Measurements from ENCODE around the gene CSTF3.
"Not testable (repeated sequence)": the region's sequence is repeated elsewhere in the genome, so short reads cannot be mapped to it uniquely, and the experiment has no call there.

The CSTF3 gene

GRCh38 chr11:33072465-33072864 lies 88.8 kb downstream of the CSTF3 start:
- DNase-seq, result no peak

- no peak for DNase-seq
Observed at GRCh38 chr11:33068611-33069340, 92.5 kb downstream of the CSTF3 start.

GRCh38 chr11:33067294-33067693 lies 94.0 kb downstream of the CSTF3 start:
- DNase-seq, result no peak

GRCh38 chr11:33065445-33066178 lies 95.7 kb downstream of the CSTF3 start:
- peak; percentile 65 for DNase-seq

- no peak for DNase-seq
Observed at GRCh38 chr11:33064866-33065265, 96.4 kb downstream of the CSTF3 start.

GRCh38 chr11:33064033-33064825 lies 97.1 kb downstream of the CSTF3 start:
- no peak for DNase-seq

GRCh38 chr11:33063326-33063881 lies 97.9 kb downstream of the CSTF3 start:
- no peak for DNase-seq

GRCh38 chr11:33062137-33062536 lies 99.1 kb downstream of the CSTF3 start:
- no peak for DNase-seq

GRCh38 chr11:33060271-33060670 lies 101.0 kb downstream of the CSTF3 start:
- no peak for DNase-seq

- DNase-seq, result no peak
Observed at GRCh38 chr11:33059331-33060007, 101.8 kb downstream of the CSTF3 start.

GRCh38 chr11:33057284-33057683 lies 104.0 kb downstream of the CSTF3 start:
- DNase-seq, result no peak

- no peak for DNase-seq
Observed at GRCh38 chr11:33055375-33055774, 105.9 kb downstream of the CSTF3 start.

GRCh38 chr11:33052231-33052630 lies 109.0 kb downstream of the CSTF3 start:
- DNase-seq, result no peak

- DNase-seq, result not testable (repeated sequence)
Observed at GRCh38 chr11:33049565-33050408, 111.5 kb downstream of the CSTF3 start.

- not testable (repeated sequence) for DNase-seq
Observed at GRCh38 chr11:33048701-33049100, 112.6 kb downstream of the CSTF3 start.

GRCh38 chr11:33045551-33046255 lies 115.6 kb downstream of the CSTF3 start:
- DNase-seq, result no peak

GRCh38 chr11:33044285-33044756 lies 117.0 kb downstream of the CSTF3 start:
- no peak for DNase-seq

- no peak for DNase-seq
Observed at GRCh38 chr11:33043221-33043830, 118.0 kb downstream of the CSTF3 start.

GRCh38 chr11:33040862-33041453 lies 120.3 kb downstream of the CSTF3 start:
- DNase-seq, result no peak
